DMS153 treated with DMSO at 0.1 percent for 48 hours (cell line): ENCODE measurements around the gene CARD8.

Experiments
- DNase-seq: peaks from one replicate; lab custom pipeline; 2025; ENCODE audit not compliant: unreplicated experiment; lab: John Stamatoyannopoulos, UW

Gene CARD8

GRCh38 chr19:48174445-48175030 is 81.2 kb downstream of the CARD8 start:
- no peak for DNase-seq

DNA sequence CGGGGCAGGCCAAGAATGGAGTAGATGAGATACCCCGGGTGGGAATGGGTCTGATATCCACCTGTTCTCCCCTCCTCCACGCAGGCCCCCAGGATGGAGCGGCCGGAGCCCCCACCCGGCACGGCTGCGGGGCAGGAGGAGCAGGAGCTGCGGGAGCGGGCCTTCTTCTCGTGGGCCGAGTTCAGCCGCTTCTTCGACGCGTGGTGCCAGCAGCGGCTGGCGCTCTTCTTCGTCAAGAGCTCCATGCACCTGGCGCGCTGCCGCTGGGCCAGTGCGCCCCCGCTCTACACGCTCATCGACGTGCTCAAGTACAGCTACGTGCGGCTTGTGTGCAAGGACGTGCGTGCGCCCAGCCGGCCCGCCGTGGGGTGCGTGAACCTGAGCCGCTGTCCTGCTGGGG is 84.0 kb downstream of the CARD8 start:
- DNase-seq, result no peak

DNA sequence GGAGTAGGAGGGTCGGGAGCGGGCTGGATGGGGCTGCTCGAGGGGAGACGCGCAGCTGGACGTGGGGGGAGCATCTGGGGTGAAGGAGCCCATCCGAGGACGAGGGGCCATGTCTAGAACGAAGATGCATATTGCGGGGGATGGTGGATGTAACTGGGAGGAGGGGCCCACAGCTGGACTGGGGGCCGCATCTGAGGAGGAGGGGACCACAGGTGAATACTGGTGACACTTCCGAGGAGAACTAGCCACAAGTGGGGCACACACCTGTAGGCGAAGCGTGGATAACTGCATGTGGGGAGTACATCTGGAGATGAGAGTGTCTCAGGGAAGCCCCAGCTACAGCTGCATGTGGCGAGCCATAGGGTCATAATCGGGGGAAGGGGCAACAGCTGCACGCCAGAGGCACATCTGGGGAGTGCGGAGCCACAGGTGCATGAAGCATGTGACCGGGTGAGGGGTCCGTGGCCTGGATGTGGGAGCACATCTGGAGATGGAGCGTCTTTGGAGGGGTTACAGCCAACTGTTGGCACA is 84.8 kb downstream of the CARD8 start:
- DNase-seq, result no peak

GRCh38 chr19:48169939-48170803 is 85.5 kb downstream of the CARD8 start, which contains the start of the genes LIG1 and ZSWIM9:
LIG1 (minus strand) TSS chr19:48170344; CDS start chr19:48165566, 4,778 bp downstream.
ZSWIM9 (plus strand) TSS chr19:48170680; CDS start chr19:48171803, 1,123 bp downstream.
- peak; percentile 87 for DNase-seq

- peak; percentile 78 for DNase-seq
These were observed 86.2 kb downstream of the CARD8 start for GRCh38 chr19:48169578-48169938.

- no peak for DNase-seq
These were observed 87.0 kb downstream of the CARD8 start for GRCh38 chr19:48168689-48169088.

GRCh38 chr19:48158210-48158790 is 97.4 kb downstream of the CARD8 start:
- DNase-seq, result no peak
